AG04449 (cell line): Measurements from ENCODE around the gene UNC5C.

Source experiments
- CTCF ChIA-PET: fragments of 350-600 bp; formaldehyde crosslinking; extraction: SDS; loops from one replicate; lab custom pipeline; 2021; ENCODE audit warnings: antibody characterized with exemption; lab: Yijun Ruan, JAX
- POLR2A ChIA-PET: fragments of 400-600, 350-600 bp; formaldehyde crosslinking; extraction: SDS; loops from one replicate; lab custom pipeline; 2020; ENCODE audit warnings: antibody characterized with exemption, inconsistent platforms; lab: Yijun Ruan, JAX
- DNase-seq: peaks from one replicate; pipeline ENCODE4 v3.0.0-alpha.2; 2010; ENCODE audit warnings: low read depth, low spot score
- H3K4me3 ChIP-seq: 2 replicates; pipeline ENCODE4 v1.5.1; 2011; ENCODE audit warnings: low read depth, mild to moderate bottlenecking, control low read depth, low read length
- CTCF ChIP-seq: IDR thresholded peaks from one replicate; pipeline ENCODE4 v1.5.1; 2011; ENCODE audit warnings: mild to moderate bottlenecking, moderate library complexity, low read length, control low read depth, inconsistent platforms; ENCODE audit not compliant: insufficient read depth; ENCODE audit errors: missing control alignments

UNC5C gene

GRCh38 chr4:95505151-95505550 lies 43.6 kb downstream of the UNC5C start:
- no peak overlapping the region for H3K4me3 ChIP-seq
- no peak for DNase-seq
- TF ChIP-seq CTCF = no peak
- ChIA-PET POLR2A (no interaction called here), CTCF (no interaction called here)

GRCh38 chr4:95504501-95504900 lies 44.3 kb downstream of the UNC5C start:
- no peak overlapping the region for H3K4me3 ChIP-seq
- POLR2A ChIA-PET = no interaction called here
- DNase-seq = no peak
- CTCF ChIA-PET = no interaction called here
- TF ChIP-seq CTCF = no peak

GRCh38 chr4:95500361-95500760 lies 48.4 kb downstream of the UNC5C start:
- no peak for DNase-seq
- no peak for TF ChIP-seq CTCF
- ChIA-PET POLR2A (no interaction called here), CTCF (no interaction called here)
- H3K4me3 ChIP-seq = no peak overlapping the region

- POLR2A ChIA-PET = no interaction called here
- no peak for TF ChIP-seq CTCF
- DNase-seq = no peak
- CTCF ChIA-PET = no interaction called here
- no peak overlapping the region for H3K4me3 ChIP-seq
These were observed 49.5 kb downstream of the UNC5C start for GRCh38 chr4:95499291-95499696.

- TF ChIP-seq CTCF = no peak
- ChIA-PET CTCF (no interaction called here), POLR2A (no interaction called here)
- H3K4me3 ChIP-seq = no peak overlapping the region
- DNase-seq = no peak
These were observed 54.6 kb downstream of the UNC5C start for GRCh38 chr4:95494186-95494585.

GRCh38 chr4:95478679-95479078 lies 70.1 kb downstream of the UNC5C start:
- no peak for TF ChIP-seq CTCF
- ChIA-PET CTCF (no interaction called here), POLR2A (no interaction called here)
- DNase-seq = no peak
- no peak overlapping the region for H3K4me3 ChIP-seq
